Measurements from ENCODE around the gene TRIO. TPM values are rescaled to one million over a fixed set of nuclear protein-coding genes. Genes with fewer than 3 reads are reported as not detected.
A peak's percentile ranks its signal among the peaks of the same experiment; 100 is the strongest.

The TRIO gene
- total RNA-seq, 1 experiment from 2014 or later = 88.8 TPM

GRCh38 chr5:14223372-14223771 lies 80.2 kb downstream of the TRIO start (continued):
- TF ChIP-seq FOXP1 (CRISPR knock-in tag; IDR thresholded peaks at IDR 0.05; ENCODE audit: borderline replicate concordance) (no peak), ATF3 (CRISPR knock-in tag; conservative IDR thresholded peaks at IDR 0.05) (no peak), ZMAT4 (CRISPR knock-in tag; IDR thresholded peaks at IDR 0.05) (no peak), EMX1 (CRISPR knock-in tag; IDR thresholded peaks at IDR 0.05) (no peak), USF2 (CRISPR knock-in tag; IDR thresholded peaks at IDR 0.05) (no peak), ATF2 (CRISPR knock-in tag; IDR thresholded peaks at IDR 0.05; ENCODE audit: borderline replicate concordance, low read depth) (no peak), MAX (CRISPR knock-in tag; IDR thresholded peaks at IDR 0.05) (no peak), ATF6 (CRISPR knock-in tag; IDR thresholded peaks at IDR 0.05) (no peak), ZBTB21 (CRISPR knock-in tag; IDR thresholded peaks at IDR 0.05; ENCODE audit: borderline replicate concordance) (no peak), ZNF219 (CRISPR knock-in tag; IDR thresholded peaks at IDR 0.05; ENCODE audit: borderline replicate concordance) (no peak)

- no peaks in the 10 kb centered on the region for H3K27me3 Mint-ChIP-seq (ENCODE audit: low read depth)
- peaks cover 5% of the 10 kb centered on the region for H3K36me3 Mint-ChIP-seq
- DNase-seq (ENCODE audit: low spot score) (no peak), ATAC-seq (no peak)
- H3K27ac Mint-ChIP-seq = peak overlapping the region; percentile 37; the same call in 1 of the 2 replicates
- ChIA-PET POLR2A (no interaction called here), CTCF (no interaction called here)
- H3K4me3 Mint-ChIP-seq = no peak overlapping the region
- H3K9me3 Mint-ChIP-seq = peaks cover 5% of the 10 kb centered on the region
- H3K4me1 Mint-ChIP-seq = peaks cover 72% of the 10 kb centered on the region
- no peak for TF ChIP-seq ETV6 (CRISPR knock-in tag; IDR thresholded peaks at IDR 0.05)
- no peak for TF ChIP-seq CDX4 (CRISPR knock-in tag; IDR thresholded peaks at IDR 0.05; ENCODE audit: borderline replicate concordance)
- no peak for TF ChIP-seq NFE2L1 (CRISPR knock-in tag; IDR thresholded peaks at IDR 0.05)
- TF ChIP-seq SOX15 (CRISPR knock-in tag; IDR thresholded peaks at IDR 0.05) = no peak
- TF ChIP-seq IRF2 (CRISPR knock-in tag; IDR thresholded peaks at IDR 0.05; ENCODE audit: borderline replicate concordance, low read depth) = no peak
- no peak for TF ChIP-seq E2F5 (CRISPR knock-in tag; IDR thresholded peaks at IDR 0.05)
- no peak for TF ChIP-seq FOXP1 (CRISPR knock-in tag; IDR thresholded peaks at IDR 0.05; ENCODE audit: borderline replicate concordance)
- no peak for TF ChIP-seq RORB (CRISPR knock-in tag; IDR thresholded peaks at IDR 0.05)
- no peak for TF ChIP-seq ZNF416 (CRISPR knock-in tag; IDR thresholded peaks at IDR 0.05)
- no peak for TF ChIP-seq ATF6 (CRISPR knock-in tag; IDR thresholded peaks at IDR 0.05)
- no peak for TF ChIP-seq ZMAT4 (CRISPR knock-in tag; IDR thresholded peaks at IDR 0.05)
- TF ChIP-seq PRDM15 (CRISPR knock-in tag; IDR thresholded peaks at IDR 0.05) = no peak
- TF ChIP-seq SMAD4 (CRISPR knock-in tag; IDR thresholded peaks at IDR 0.05) = no peak
- TF ChIP-seq MLX (CRISPR knock-in tag; IDR thresholded peaks at IDR 0.05) = no peak
Observed at GRCh38 chr5:14225173-14225834, 82.2 kb downstream of the TRIO start.
